HL-60/S4 treated with retinoic acid at 250 ng/mL for 4 days and 3 days (cell line): ENCODE data around the gene MRC2.
"Not testable (repeated sequence)": the region's sequence is repeated elsewhere in the genome, so short reads cannot be mapped to it uniquely, and the experiment has no call there.

Experiments used
- in situ Hi-C: fragments of 300-500 bp; cut with MboI; formaldehyde crosslinking; loops from 2 replicates; pipeline ENCODE4 v1.7.0; 2022; ENCODE audit warnings: low sequenced_read_pairs

The MRC2 gene

GRCh38 chr17:62611728-62612127, 15.7 kb upstream of the MRC2 start:
- in situ Hi-C loops = no loop called here

- in situ Hi-C loops = not testable (repeated sequence)
Observed at GRCh38 chr17:62612289-62612688, 15.2 kb upstream of the MRC2 start.

GRCh38 chr17:62613095-62613494, 14.4 kb upstream of the MRC2 start:
- in situ Hi-C loops = not testable (repeated sequence)

- in situ Hi-C loops = no loop called here
Observed at GRCh38 chr17:62614142-62614541, 13.3 kb upstream of the MRC2 start.

GRCh38 chr17:62615503-62615902, 12.0 kb upstream of the MRC2 start:
- in situ Hi-C loops = no loop called here

- in situ Hi-C loops = no loop called here
Observed at GRCh38 chr17:62616993-62617893, 10.2 kb upstream of the MRC2 start.

- in situ Hi-C loops = no loop called here
Observed at GRCh38 chr17:62617894-62618472, 9.5 kb upstream of the MRC2 start.

- in situ Hi-C loops = no loop called here
Observed at GRCh38 chr17:62618647-62619416, 8.6 kb upstream of the MRC2 start.

GRCh38 chr17:62619417-62620155, 7.9 kb upstream of the MRC2 start:
- in situ Hi-C loops = no loop called here

GRCh38 chr17:62621223-62621622, 6.2 kb upstream of the MRC2 start:
- in situ Hi-C loops = no loop called here

- in situ Hi-C loops = no loop called here
Observed at GRCh38 chr17:62625184-62625869, 2.1 kb upstream of the MRC2 start.

GRCh38 chr17:62625870-62626200, 1.6 kb upstream of the MRC2 start:
- in situ Hi-C loops = no loop called here

GRCh38 chr17:62626719-62627218, 701 bp upstream of the MRC2 start:
- in situ Hi-C loops = no loop called here

GRCh38 chr17:62627904-62628633, 599 bp downstream of the MRC2 start:
- in situ Hi-C loops = no loop called here

- in situ Hi-C loops = no loop called here
Observed at GRCh38 chr17:62628831-62629555, 1.5 kb downstream of the MRC2 start.

GRCh38 chr17:62629556-62630364, 2.3 kb downstream of the MRC2 start:
- in situ Hi-C loops = no loop called here

GRCh38 chr17:62630365-62631085, 3.1 kb downstream of the MRC2 start:
- in situ Hi-C loops = no loop called here
